GM19468 (cell line): ENCODE data around the gene LARP6.
"Not testable (repeated sequence)": the region's sequence is repeated elsewhere in the genome, so short reads cannot be mapped to it uniquely, and the experiment has no call there.

ENCODE experiments used
- ATAC-seq: cut with Tn5 transposase; IDR thresholded peaks from one replicate; pipeline ENCODE4 v1.9.1; 2021; ENCODE audit warnings: mild to moderate bottlenecking, moderate library complexity, moderate number of reproducible peaks; ENCODE audit not compliant: unreplicated experiment; ENCODE audit errors: extremely low read depth

LARP6 gene

GRCh38 chr15:70853973-70854665 lies at the start of gene LARP6:
Gene LARP6, minus strand, starts transcription at chr15:70854157. Its CDS starts 69 bp downstream, at chr15:70854088.
- no peak for ATAC-seq

- no peak for ATAC-seq
Measured at GRCh38 chr15:70902107-70902506, 48.1 kb upstream of the LARP6 start.

DNA sequence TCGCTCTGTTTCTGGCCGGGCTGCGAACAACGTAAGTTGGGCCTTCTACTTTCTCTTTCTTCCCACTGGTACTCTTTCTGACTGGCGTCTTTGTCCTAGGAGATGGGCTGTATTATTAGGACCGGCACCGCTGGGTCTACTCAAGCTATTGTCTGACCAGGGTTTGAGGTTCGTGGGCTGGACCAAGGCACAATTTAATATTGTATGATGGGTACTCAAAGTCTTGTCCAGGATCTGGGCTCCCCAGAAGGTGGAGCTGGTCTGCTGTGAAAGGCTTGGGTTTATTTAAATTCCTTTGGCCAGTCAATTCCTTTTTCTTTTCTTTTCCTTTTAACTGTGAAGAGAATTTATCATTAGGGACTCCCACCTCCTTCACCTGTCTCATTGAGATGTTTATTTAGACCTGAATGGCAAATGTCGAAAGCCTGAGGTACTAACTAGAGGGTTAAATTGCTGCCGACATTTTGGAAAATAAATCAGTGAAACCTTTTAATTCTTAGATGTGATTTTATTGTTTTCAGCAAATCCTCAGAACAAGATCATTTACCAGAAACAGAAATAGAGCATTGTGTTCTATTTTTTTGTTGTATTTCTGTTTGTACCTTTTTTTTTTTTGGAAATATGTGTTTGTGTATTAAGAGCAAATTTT lies 39.1 kb upstream of the LARP6 start:
- no peak for ATAC-seq

- ATAC-seq = peak; percentile 74
Measured at GRCh38 chr15:70892002-70892911, 38.3 kb upstream of the LARP6 start, which contains the start of the genes LRRC49 and THAP10. Gene LRRC49, plus strand, starts transcription at chr15:70892826. Its CDS starts 69 bp downstream, at chr15:70892895. Gene THAP10, minus strand, starts transcription at chr15:70892433. Its CDS starts 161 bp downstream, at chr15:70892272.

DNA sequence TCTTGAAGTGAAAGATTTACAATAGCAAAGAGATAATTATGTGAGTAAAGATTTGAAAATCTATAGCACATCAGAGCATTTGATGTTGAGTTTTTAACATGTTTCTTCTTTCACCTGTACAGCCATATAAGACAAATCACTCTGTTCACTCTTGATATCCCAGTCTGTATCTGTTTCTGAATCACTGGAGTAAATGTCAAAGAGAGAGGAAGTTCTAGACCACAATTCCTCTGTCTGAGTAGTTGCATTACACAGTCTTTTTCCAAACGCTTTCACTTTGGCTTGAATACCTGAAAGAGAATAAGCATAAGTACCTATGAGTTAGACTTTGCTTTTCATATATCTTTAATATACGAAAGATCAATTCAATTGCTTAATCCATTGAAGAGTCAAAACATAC lies 28.4 kb upstream of the LARP6 start:
- no peak for ATAC-seq

DNA sequence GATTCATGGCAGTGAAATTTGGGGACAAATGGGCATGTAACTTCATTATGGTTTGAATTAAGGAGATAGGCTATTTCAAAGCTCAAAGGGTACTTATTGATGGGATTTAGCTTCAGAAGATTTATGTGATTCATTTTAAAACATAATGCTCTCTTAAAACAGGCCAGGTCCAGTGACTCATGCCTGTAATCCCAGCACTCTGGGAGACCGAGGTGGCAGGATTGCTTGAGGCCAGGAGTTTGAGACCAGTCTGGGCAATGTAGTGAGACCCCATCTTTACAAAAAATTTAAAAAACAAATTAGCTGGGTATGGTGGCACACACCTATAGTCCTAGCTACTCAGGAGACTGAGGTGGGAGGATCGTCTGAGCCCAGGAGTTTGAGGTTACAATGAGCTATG lies 26.8 kb upstream of the LARP6 start:
- no peak for ATAC-seq

- no peak for ATAC-seq
Measured at GRCh38 chr15:70879401-70879800, 25.4 kb upstream of the LARP6 start.

DNA sequence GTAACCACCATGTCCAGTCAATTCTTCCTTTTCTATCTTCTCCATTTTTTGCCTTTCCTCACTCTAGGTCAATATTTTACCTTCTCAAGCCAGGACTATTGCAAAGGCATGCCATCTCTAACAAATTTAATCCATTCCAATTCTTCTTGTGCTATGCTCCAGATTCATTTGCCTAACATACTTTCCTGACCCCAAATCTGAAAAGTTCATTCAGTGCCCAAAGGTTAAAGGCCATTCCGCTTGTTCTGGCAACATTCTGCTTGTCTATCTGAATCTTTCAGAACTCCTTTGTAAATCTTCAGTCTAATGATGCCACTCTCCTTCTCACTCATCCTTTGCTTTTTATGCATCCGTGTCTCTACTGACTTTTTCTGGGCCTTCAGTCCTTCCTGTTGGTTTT lies 22.7 kb upstream of the LARP6 start:
- ATAC-seq = no peak

GRCh38 chr15:70876011-70876410 lies 22.1 kb upstream of the LARP6 start:
- ATAC-seq = peak; percentile 39

- no peak for ATAC-seq
Measured at GRCh38 chr15:70875001-70875782, 21.2 kb upstream of the LARP6 start.

DNA sequence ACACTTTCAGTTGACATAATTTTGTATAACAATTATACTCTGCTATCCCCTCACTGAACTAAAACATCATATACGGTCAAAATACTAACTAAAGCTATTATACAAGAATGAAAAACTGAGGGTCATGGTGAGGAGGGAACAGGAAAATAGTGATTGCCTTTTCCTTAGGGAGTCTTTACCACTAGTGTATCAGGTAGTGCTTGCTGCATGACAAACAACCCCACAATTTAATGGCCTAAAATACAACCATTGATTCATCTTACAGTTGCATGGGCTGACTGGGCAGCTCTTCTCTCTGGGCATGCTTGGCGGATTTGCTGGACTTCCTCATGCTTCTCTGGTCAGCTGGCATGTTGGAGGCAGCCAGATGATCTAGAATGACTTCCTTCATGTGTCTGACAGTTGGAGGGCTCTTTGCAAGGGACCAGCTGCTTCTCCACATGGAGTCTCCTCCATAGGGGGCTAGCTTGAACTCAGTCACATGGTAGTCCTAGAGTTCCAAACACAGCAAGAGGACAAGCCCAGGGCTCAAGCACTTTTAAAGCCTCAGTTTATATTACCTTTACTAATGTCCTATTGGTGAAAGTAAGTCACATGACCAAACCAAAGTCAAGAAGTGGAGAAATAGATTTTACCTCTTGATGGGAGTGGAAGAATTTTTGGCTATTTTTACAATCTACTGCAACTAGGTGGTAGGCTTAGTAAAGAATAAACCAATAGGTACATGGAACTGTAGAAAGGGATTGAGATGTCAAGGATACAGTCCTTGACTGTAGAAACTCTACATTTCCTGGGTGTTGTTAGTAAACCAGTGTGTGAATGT lies 19.5 kb upstream of the LARP6 start:
- no peak for ATAC-seq

GRCh38 chr15:70871490-70871889 lies 17.5 kb upstream of the LARP6 start:
- not testable (repeated sequence) for ATAC-seq

DNA sequence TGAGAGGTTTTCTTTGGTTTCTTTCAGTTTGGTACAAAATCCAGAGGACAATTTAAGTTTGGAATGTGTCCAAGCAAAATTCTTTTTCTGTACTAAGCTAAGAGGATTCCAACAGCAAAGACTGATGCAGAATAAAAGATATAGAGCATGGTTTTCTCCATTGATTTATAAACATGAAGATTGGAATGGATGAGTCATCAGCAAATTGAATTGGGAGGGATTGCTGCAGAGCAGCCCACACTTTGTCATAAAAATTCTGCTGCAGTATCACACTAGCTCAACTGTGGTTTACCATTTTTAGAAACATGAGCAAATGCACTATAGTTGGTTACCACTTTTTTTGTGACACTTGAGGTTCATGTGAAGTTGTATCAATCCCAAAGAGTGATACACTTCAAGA lies 16.1 kb upstream of the LARP6 start:
- ATAC-seq = no peak

- ATAC-seq = no peak
Measured at GRCh38 chr15:70869346-70869745, 15.4 kb upstream of the LARP6 start.

DNA sequence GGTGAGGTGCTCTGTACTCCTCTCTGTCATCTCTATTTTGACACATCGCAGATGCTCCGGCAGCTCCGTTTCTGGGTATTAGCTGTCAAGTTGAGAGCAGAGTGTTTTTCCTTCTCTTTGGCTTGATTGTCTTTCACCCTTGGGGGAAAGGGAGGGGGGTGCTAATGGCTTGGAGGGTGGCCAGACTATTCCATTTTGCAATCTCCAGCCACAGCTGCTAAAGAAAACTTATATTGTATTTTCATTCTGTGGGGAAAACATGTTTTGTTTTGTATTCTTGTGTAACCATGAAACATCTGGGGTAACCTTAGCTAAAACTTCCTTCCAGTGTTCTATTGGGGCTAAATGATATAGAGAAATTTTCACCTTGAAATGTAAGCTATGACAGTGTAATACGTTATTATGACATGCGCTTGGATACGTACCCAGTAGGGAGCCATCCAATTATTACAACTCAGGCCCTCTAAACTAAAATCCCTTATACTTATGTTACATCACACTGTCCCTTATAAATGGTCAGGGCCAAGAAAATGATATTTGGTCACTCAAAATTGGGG lies 14.0 kb upstream of the LARP6 start:
- ATAC-seq = no peak

DNA sequence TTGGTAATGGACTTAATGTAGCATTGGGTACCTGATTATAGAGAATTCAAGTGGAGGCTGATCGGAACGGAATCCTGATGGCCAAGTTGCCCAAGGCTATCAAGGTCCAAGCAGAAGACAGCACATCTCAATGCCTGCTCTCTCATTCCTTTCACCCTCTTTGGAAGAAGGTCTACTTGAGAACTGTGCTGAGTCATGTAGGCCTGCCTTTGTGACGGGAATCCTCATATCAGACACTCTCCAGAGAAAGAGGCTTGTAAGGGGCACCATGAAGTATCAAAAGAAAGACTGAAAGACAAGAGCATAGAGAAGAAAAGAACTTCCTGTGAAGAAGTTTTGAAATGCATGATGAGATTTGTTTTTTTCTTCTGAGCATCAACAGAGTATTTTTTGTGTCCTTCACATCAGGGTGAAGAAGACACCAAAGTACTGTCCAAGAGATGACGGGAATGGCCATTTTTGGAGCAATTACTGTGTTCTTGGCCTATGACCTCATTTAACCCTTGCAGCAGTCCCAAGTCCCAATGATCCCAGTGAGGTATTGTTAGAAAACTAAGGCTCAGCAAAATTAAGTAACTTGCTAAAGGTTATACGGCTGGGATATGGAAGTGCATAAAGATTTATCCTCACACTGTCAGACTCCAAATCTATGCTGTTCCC lies 13.2 kb upstream of the LARP6 start:
- ATAC-seq = no peak

GRCh38 chr15:70863450-70864218 lies 9.7 kb upstream of the LARP6 start:
- no peak for ATAC-seq

DNA sequence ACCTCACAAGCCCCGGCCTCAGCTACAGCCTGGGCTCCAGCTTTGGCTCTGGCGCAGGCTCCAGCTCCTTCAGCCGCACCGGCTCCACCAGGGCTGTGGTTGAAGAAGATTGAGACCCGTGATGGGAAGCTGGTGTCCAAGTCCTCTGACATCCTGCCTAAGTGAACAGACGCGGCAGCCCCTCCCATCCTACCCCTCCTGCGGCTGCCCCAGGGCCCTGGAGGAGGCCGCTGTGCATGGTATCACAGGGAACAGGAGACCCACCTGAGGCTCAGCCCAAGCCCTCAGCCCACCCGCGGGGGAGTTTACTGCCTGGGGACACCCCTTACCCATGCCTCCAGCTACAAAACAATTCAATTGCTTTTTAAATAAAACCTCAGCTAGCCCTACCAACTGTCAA lies 6.0 kb upstream of the LARP6 start:
- no peak for ATAC-seq
